Left renal cortex interstitium (tissue), 4 donors: ENCODE data around the gene BLCAP. TPM values are rescaled to one million over a fixed set of nuclear protein-coding genes. Genes with fewer than 3 reads are reported as not detected.
A peak's percentile ranks its signal among the peaks of the same experiment; 100 is the strongest.
"Not testable (repeated sequence)": the region's sequence is repeated elsewhere in the genome, so short reads cannot be mapped to it uniquely, and the experiment has no call there.

Experiments
- DNase-seq, 4 donors: peaks; one replicate each; pipeline ENCODE4 v3.0.0-alpha.2; 2013; ENCODE audit warnings: low read depth in 4 of 4, low spot score in 2 of 4, missing footprints in 1 of 4
- polyA plus RNA-seq, 4 donors: library from polyadenylated mRNA; unstranded; fragments of 120-200 nt; gene quantifications; one replicate each; pipeline ENCODE4 v1.2.1, GENCODE V29; 2013; ENCODE audit not compliant: insufficient read length in 4 of 4

Gene BLCAP
- polyA plus RNA-seq, 4 donors: 75.7 to 101 (median 84.3) TPM

- DNase-seq: no peak
Observed at GRCh38 chr20:37492096-37492625, 35.5 kb downstream of the BLCAP start.

- no peak for DNase-seq
Observed at GRCh38 chr20:37490663-37491350, 36.9 kb downstream of the BLCAP start.

- DNase-seq: not testable (repeated sequence)
Observed at GRCh38 chr20:37486209-37486608, 41.5 kb downstream of the BLCAP start.

- DNase-seq: no peak
Observed at GRCh38 chr20:37484331-37484730, 43.3 kb downstream of the BLCAP start.

- no peak for DNase-seq
Observed at GRCh38 chr20:37481610-37482009, 46.1 kb downstream of the BLCAP start.

GRCh38 chr20:37480919-37481318, 46.8 kb downstream of the BLCAP start:
- no peak for DNase-seq

- no peak for DNase-seq
Observed at GRCh38 chr20:37479925-37480691, 47.6 kb downstream of the BLCAP start.

- DNase-seq: no peak
Observed at GRCh38 chr20:37479266-37479665, 48.4 kb downstream of the BLCAP start.

- no peak for DNase-seq
Observed at GRCh38 chr20:37477041-37477440, 50.6 kb downstream of the BLCAP start.

- DNase-seq: peak in 3 of 4 donors; percentile 18 to 51 (median 34)
Observed at GRCh38 chr20:37475252-37475651, 52.4 kb downstream of the BLCAP start.

GRCh38 chr20:37474386-37474785, 53.3 kb downstream of the BLCAP start:
- DNase-seq: no peak

- DNase-seq: no peak
Observed at GRCh38 chr20:37473249-37474000, 54.3 kb downstream of the BLCAP start.

- not testable (repeated sequence) for DNase-seq
Observed at GRCh38 chr20:37472435-37472834, 55.2 kb downstream of the BLCAP start.

GRCh38 chr20:37471741-37472235, 55.9 kb downstream of the BLCAP start:
- no peak for DNase-seq

- not testable (repeated sequence) for DNase-seq
Observed at GRCh38 chr20:37470190-37470589, 57.5 kb downstream of the BLCAP start.

GRCh38 chr20:37469531-37469930, 58.1 kb downstream of the BLCAP start:
- no peak for DNase-seq

- DNase-seq: no peak
Observed at GRCh38 chr20:37468886-37469285, 58.8 kb downstream of the BLCAP start.
